ENCODE data around the gene AGPAT2. TPM values are rescaled to one million over a fixed set of nuclear protein-coding genes. Genes with fewer than 3 reads are reported as not detected.
"Not testable (repeated sequence)": the region's sequence is repeated elsewhere in the genome, so short reads cannot be mapped to it uniquely, and the experiment has no call there.

The AGPAT2 gene
- total RNA-seq, 2 donors from 2014 or later = 33.4 to 39.8 TPM

DNA sequence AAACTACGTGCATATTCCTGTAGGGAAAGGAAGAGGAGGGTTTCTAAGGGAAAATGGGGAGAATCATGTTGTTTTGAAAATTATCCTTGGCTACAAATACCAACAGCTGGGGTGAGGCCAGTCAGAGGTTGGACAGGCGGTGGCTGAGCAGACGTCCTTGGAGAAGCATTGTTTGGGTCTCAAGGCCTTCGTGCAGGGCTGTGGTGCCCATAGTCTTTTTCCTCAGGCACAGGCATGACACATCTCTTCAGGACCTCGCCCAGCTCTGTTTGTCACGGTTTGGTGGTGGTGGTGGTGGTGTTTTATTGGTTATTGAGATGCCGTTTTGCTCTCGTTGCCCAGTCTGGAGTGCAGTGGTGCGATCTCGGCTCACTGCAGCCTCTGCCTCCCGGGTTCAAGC, 52.4 kb downstream of the AGPAT2 start:
- H3K27me3 Mint-ChIP-seq (ENCODE audit: insufficient read depth) = peaks cover 5% of the 10 kb centered on the region
- TF ChIP-seq, protein P1, sequence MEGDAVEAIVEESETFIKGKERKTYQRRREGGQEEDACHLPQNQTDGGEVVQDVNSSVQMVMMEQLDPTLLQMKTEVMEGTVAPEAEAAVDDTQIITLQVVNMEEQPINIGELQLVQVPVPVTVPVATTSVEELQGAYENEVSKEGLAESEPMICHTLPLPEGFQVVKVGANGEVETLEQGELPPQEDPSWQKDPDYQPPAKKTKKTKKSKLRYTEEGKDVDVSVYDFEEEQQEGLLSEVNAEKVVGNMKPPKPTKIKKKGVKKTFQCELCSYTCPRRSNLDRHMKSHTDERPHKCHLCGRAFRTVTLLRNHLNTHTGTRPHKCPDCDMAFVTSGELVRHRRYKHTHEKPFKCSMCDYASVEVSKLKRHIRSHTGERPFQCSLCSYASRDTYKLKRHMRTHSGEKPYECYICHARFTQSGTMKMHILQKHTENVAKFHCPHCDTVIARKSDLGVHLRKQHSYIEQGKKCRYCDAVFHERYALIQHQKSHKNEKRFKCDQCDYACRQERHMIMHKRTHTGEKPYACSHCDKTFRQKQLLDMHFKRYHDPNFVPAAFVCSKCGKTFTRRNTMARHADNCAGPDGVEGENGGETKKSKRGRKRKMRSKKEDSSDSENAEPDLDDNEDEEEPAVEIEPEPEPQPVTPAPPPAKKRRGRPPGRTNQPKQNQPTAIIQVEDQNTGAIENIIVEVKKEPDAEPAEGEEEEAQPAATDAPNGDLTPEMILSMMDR (conservative IDR thresholded peaks at IDR 0.05) = no peak
- Histone ChIP-seq H3K36me3 (ENCODE audit: control insufficient read depth, insufficient read depth, low read length) (no peaks in the 10 kb centered on the region), H3K9ac (ENCODE audit: extremely low read depth, low read length, poor library complexity, severe bottlenecking) (no peak overlapping the region), H3K4me1 (ENCODE audit: control insufficient read depth, insufficient read depth, low read length) (no peaks in the 10 kb centered on the region), H3K4me3 (ENCODE audit: low read length) (no peak overlapping the region), H3K9me3 (ENCODE audit: control insufficient read depth, low read length) (no peaks in the 10 kb centered on the region), H3K27me3 (ENCODE audit: control insufficient read depth, insufficient read depth, low read length, poor library complexity, severe bottlenecking) (peaks cover 12% of the 10 kb centered on the region), H3K27ac (ENCODE audit: low read depth, low read length) (no peak overlapping the region)
- no peaks in the 10 kb centered on the region for H3K9me3 Mint-ChIP-seq
- H3K27ac Mint-ChIP-seq = no peak overlapping the region
- no peak overlapping the region for H3K4me3 Mint-ChIP-seq
- no peaks in the 10 kb centered on the region for H3K4me1 Mint-ChIP-seq
- no peaks in the 10 kb centered on the region for H3K36me3 Mint-ChIP-seq (ENCODE audit: low read depth)
- WGBS, 2 experiments (ENCODE audit: insufficient coverage in 1 of 2, insufficient read length in 1 of 2) = 88 to 99% methylated on average over 6 to 11 of the region's 11 CpGs
- peak; percentile 37 for DNase-seq

DNA sequence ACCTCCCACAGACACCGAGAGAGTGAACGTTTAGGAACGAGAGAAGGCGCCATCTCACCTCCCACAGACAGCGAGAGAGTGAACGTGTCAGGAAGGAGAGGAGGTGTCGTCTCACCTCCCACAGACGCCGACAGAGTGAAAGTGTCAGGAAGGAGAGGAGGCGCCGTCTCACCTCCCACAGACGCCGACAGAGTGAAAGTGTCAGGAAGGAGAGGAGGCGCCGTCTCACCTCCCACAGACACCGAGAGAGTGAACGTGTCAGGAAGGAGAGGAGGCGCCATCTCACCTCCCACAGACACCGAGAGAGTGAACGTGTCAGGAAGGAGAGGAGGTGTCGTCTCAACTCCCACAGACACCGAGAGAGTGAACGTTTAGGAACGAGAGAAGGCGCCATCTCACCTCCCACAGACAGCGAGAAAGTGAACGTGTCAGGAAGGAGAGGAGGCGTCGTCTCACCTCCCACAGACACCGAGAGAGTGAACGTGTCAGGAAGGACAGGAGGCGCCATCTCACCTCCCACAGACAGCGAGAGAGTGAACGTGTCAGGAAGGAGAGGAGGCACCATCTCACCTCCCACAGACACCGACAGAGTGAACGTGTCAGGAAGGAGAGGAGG, 54.7 kb downstream of the AGPAT2 start:
- H3K4me1 Mint-ChIP-seq; H3K36me3 ChIP-seq (ENCODE audit: control insufficient read depth, insufficient read depth, low read length); H3K4me1 ChIP-seq (ENCODE audit: control insufficient read depth, insufficient read depth, low read length); H3K9me3 Mint-ChIP-seq; H3K4me3 ChIP-seq (ENCODE audit: low read length); H3K27ac Mint-ChIP-seq; H3K9me3 ChIP-seq (ENCODE audit: control insufficient read depth, low read length); H3K9ac ChIP-seq (ENCODE audit: extremely low read depth, low read length, poor library complexity, severe bottlenecking); H3K4me3 Mint-ChIP-seq; H3K36me3 Mint-ChIP-seq (ENCODE audit: low read depth); H3K27ac ChIP-seq (ENCODE audit: low read depth, low read length): not testable (repeated sequence)
- H3K27me3 Mint-ChIP-seq (ENCODE audit: insufficient read depth) = peaks cover 24% of the 10 kb centered on the region
- peaks cover 35% of the 10 kb centered on the region for H3K27me3 ChIP-seq (ENCODE audit: control insufficient read depth, insufficient read depth, low read length, poor library complexity, severe bottlenecking)
- WGBS, 2 experiments (ENCODE audit: insufficient coverage in 1 of 2, insufficient read length in 1 of 2) = 89 to 91% methylated on average over 27 to 31 of the region's 36 CpGs
- peak; percentile 35 for DNase-seq

DNA sequence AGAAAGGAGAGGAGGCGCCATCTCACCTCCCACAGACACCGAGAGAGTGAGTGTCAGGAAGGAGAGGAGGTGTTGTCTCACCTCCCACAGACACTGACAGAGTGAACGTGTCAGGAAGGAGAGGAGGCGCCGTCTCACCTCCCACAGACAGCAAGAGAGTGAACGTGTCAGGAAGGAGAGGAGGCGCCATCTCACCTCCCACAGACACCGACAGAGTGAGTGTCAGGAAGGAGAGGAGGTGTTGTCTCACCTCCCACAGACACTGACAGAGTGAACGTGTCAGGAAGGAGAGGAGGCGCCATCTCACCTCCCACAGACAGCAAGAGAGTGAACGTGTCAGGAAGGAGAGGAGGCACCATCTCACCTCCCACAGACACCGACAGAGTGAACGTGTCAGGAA, 55.2 kb downstream of the AGPAT2 start:
- not testable (repeated sequence) for H3K4me3 Mint-ChIP-seq; H3K4me1 Mint-ChIP-seq; DNase-seq; H3K9me3 ChIP-seq (ENCODE audit: control insufficient read depth, low read length); H3K9me3 Mint-ChIP-seq; H3K4me3 ChIP-seq (ENCODE audit: low read length); H3K36me3 ChIP-seq (ENCODE audit: control insufficient read depth, insufficient read depth, low read length); H3K9ac ChIP-seq (ENCODE audit: extremely low read depth, low read length, poor library complexity, severe bottlenecking); H3K27ac Mint-ChIP-seq; H3K36me3 Mint-ChIP-seq (ENCODE audit: low read depth); H3K4me1 ChIP-seq (ENCODE audit: control insufficient read depth, insufficient read depth, low read length); H3K27ac ChIP-seq (ENCODE audit: low read depth, low read length)
- peaks cover 29% of the 10 kb centered on the region for H3K27me3 Mint-ChIP-seq (ENCODE audit: insufficient read depth)
- H3K27me3 ChIP-seq (ENCODE audit: control insufficient read depth, insufficient read depth, low read length, poor library complexity, severe bottlenecking) = peaks cover 39% of the 10 kb centered on the region
- 75 to 78% methylated on average over 5 to 6 of the region's 13 CpGs for WGBS, 2 experiments (ENCODE audit: insufficient coverage in 1 of 2, insufficient read length in 1 of 2)

DNA sequence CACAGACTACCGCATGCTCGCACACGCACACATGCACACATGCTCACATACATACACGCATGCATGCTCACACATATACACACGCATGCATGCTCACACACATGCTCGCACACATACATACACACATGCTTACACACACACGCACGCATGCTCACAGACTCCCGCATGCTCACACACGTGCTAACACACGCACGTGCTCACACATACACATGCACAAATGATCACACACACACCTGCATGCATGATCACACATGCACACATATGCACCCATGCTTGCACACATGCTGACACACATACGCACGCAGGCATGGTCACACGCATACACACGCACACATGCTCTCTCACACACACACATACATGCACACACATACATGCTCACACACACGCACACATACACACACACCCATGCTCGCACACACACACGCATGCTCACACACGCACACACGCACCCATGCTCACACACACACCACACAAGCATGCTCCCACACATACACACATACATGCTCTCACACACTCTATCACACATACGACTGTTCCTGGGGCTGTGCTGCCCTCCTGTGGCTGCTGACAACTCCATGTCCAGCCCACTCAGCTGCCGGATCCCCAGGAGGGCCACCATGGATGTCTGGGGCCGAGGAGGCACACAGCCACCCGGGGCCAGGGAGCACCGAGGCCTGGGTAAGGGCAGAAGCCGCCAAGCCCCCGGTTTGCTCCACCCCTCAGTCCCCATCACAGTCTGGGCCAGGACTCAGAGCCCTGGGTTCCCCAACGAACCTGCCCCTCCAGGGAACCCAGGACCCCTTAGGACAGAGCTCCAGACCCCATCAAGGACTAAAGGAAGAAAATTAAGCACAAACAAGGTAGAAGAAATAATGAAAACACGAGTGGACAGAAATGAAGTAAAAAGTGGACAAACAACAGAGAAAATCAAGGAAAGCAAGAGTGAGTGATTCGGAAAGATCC, 55.9 kb downstream of the AGPAT2 start:
- TF ChIP-seq, protein P1 (conservative IDR thresholded peaks at IDR 0.05) = peak; percentile 87
- Histone ChIP-seq H3K27ac (ENCODE audit: low read depth, low read length) (no peak overlapping the region), H3K4me1 (ENCODE audit: control insufficient read depth, insufficient read depth, low read length) (peaks cover 5% of the 10 kb centered on the region), H3K4me3 (ENCODE audit: low read length) (no peak overlapping the region), H3K9ac (ENCODE audit: extremely low read depth, low read length, poor library complexity, severe bottlenecking) (no peak overlapping the region), H3K36me3 (ENCODE audit: control insufficient read depth, insufficient read depth, low read length) (no peaks in the 10 kb centered on the region), H3K9me3 (ENCODE audit: control insufficient read depth, low read length) (no peaks in the 10 kb centered on the region), H3K27me3 (ENCODE audit: control insufficient read depth, insufficient read depth, low read length, poor library complexity, severe bottlenecking) (peaks cover 39% of the 10 kb centered on the region)
- peak; percentile 92 for DNase-seq
- Mint-ChIP-seq H3K9me3 (no peaks in the 10 kb centered on the region), H3K36me3 (ENCODE audit: low read depth) (no peaks in the 10 kb centered on the region), H3K4me3 (no peak overlapping the region), H3K4me1 (no peaks in the 10 kb centered on the region), H3K27ac (no peak overlapping the region), H3K27me3 (ENCODE audit: insufficient read depth) (peaks cover 31% of the 10 kb centered on the region)
- WGBS, 2 experiments (ENCODE audit: insufficient coverage in 1 of 2, insufficient read length in 1 of 2) = 64 to 71% methylated on average over 14 to 31 of the region's 31 CpGs

Data from endodermal cell (in vitro differentiated cells).